ENCODE results near the gene APOA4. TPM values are rescaled to one million over a fixed set of nuclear protein-coding genes. Genes with fewer than 3 reads are reported as not detected.

APOA4 gene
- total and polyA plus RNA-seq, 12 donors = 0.17 to 1.1 TPM; not detected in 10

DNA sequence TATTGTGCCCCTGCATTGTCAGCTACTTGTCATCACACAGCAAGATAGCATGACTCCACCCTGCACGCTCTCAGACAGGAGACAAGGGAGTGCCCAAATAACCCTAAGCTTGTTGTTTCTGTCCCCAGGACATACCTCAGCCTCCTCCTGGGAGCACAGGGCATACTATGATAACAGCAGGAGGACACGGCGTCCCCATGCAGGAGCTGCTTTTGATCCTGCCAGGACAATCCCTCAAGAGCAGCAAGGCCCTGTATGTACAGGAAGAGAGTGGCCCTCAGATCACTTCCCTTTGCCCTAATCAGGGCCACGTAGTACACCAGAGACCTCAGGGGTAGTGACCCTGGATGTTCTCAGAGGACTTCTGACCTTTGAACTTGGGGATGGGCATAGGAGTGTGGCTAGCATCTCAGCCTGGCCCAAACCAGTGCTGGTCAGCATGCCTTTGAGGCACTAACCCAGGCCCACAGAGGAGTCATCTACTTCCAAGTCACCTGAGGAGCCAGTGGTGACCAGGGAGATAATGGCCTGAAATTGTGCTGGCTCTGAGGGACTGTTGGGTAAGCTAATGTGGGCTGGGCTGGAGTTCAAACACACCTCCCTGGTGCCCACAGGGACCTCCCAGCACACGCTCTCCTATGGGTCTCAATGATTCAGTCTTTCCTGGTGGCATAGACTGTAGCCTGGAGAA is 9.2 kb downstream of the APOA4 start:
- no peak overlapping the region for H3K4me3 ChIP-seq
- DNase-seq = no peak
- no peak overlapping the region for H3K27ac ChIP-seq
- no peaks in the 10 kb centered on the region for H3K27me3 ChIP-seq
- TF ChIP-seq, protein P1, sequence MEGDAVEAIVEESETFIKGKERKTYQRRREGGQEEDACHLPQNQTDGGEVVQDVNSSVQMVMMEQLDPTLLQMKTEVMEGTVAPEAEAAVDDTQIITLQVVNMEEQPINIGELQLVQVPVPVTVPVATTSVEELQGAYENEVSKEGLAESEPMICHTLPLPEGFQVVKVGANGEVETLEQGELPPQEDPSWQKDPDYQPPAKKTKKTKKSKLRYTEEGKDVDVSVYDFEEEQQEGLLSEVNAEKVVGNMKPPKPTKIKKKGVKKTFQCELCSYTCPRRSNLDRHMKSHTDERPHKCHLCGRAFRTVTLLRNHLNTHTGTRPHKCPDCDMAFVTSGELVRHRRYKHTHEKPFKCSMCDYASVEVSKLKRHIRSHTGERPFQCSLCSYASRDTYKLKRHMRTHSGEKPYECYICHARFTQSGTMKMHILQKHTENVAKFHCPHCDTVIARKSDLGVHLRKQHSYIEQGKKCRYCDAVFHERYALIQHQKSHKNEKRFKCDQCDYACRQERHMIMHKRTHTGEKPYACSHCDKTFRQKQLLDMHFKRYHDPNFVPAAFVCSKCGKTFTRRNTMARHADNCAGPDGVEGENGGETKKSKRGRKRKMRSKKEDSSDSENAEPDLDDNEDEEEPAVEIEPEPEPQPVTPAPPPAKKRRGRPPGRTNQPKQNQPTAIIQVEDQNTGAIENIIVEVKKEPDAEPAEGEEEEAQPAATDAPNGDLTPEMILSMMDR (IDR thresholded peaks at IDR 0.05) = no peak
- no peak for TF ChIP-seq POLR2A (IDR thresholded peaks at IDR 0.05)
- intact Hi-C loops (cut with DNase I) = no loop called here
- WGBS, 4 donors = 59 to 76% (median 75%) methylated on average over 2 to 5 of the region's 5 CpGs
- no peaks in the 10 kb centered on the region for H3K36me3 ChIP-seq (replicated peaks in 1 of 2)
- no peaks in the 10 kb centered on the region for H3K4me1 ChIP-seq (replicated peaks in 1 of 2)
- H3K9me3 ChIP-seq (replicated peaks in 1 of 3) = no peaks in the 10 kb centered on the region

DNA sequence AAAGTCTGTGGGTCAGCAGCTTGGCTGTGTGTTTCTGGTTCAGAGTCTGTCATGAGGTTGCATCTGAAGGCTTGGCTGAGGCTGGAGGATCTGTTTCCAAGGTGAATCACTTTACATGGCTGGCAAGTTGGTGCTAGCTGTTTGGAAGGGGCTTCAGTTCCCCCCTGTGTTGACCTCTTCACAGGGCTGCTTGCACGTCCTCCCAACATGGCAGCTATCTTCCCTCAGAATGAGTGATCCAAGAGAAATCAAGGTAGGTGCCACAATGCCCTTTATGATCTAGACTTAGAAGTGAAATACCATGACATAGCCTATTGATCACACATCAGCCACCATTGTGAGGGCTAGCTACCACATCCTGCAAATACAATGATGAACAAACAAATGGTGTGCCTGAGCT is 9.9 kb downstream of the APOA4 start:
- Histone ChIP-seq H3K36me3 (replicated peaks in 1 of 2) (no peaks in the 10 kb centered on the region), H3K27me3 (no peaks in the 10 kb centered on the region), H3K9me3 (replicated peaks in 1 of 3) (no peaks in the 10 kb centered on the region), H3K27ac (no peak overlapping the region), H3K4me3 (no peak overlapping the region), H3K4me1 (replicated peaks in 1 of 2) (no peaks in the 10 kb centered on the region)
- TF ChIP-seq, protein P1 (IDR thresholded peaks at IDR 0.05) = no peak
- no peak for TF ChIP-seq POLR2A (IDR thresholded peaks at IDR 0.05)
- no peak for DNase-seq
- 85 to 100% (median 91%) methylated on average over 1 of the region's 1 CpG for WGBS, 4 donors
- intact Hi-C loops (cut with DNase I) = no loop called here

DNA sequence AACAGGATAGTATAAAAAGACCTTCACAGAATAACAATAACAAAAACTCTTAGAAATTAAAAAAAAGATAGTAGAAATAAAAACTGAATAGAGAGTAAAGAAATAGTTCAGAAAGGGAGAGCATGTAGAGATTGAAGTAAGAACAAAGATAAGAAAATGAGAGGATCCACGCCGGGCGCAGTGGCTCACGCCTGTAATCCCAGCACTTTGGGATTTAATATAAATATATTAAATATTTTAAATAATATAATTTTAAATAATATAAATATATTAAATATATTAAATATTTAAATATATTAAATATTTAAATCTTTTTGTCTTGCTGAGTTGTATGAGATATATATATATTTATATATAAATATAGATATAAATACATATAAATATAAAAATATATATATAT is 11.0 kb downstream of the APOA4 start:
- no peaks in the 10 kb centered on the region for H3K9me3 ChIP-seq (replicated peaks in 1 of 3)
- H3K27ac ChIP-seq = no peak overlapping the region
- WGBS, 4 donors = 93 to 98% (median 95%) methylated on average over 4 of the region's 4 CpGs
- TF ChIP-seq, protein P1 (IDR thresholded peaks at IDR 0.05) = no peak
- TF ChIP-seq POLR2A (IDR thresholded peaks at IDR 0.05) = no peak
- intact Hi-C loops (cut with DNase I) = no loop called here
- no peaks in the 10 kb centered on the region for H3K27me3 ChIP-seq
- no peak for DNase-seq
- H3K36me3 ChIP-seq (replicated peaks in 1 of 2) = no peaks in the 10 kb centered on the region
- no peaks in the 10 kb centered on the region for H3K4me1 ChIP-seq (replicated peaks in 1 of 2)
- no peak overlapping the region for H3K4me3 ChIP-seq

DNA sequence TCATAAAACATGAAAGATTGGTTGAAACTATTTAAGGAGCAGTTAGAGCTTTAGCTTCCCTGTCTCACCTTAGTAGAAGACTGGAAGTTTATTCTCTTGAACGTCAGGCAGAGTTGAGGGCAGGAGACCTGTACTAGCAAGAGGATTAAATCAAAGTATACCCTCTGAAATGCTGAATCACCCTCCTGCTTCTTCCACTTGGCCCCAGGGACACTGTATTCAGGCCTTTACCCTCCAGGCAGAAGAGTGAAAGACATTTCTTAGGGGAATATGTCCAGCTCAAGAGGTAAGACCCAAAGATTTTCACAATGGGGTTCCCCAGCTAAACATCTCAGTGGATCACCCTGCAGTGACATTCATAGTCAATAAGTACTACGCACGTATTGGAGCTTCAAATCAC is 11.9 kb downstream of the APOA4 start:
- no peak for DNase-seq
- no peaks in the 10 kb centered on the region for H3K4me1 ChIP-seq (replicated peaks in 1 of 2)
- H3K36me3 ChIP-seq (replicated peaks in 1 of 2) = no peaks in the 10 kb centered on the region
- WGBS, 4 donors = 80 to 85% (median 83%) methylated on average over 3 of the region's 3 CpGs
- no peak for TF ChIP-seq POLR2A (IDR thresholded peaks at IDR 0.05)
- TF ChIP-seq, protein P1 (IDR thresholded peaks at IDR 0.05) = no peak
- H3K9me3 ChIP-seq (replicated peaks in 1 of 3) = no peaks in the 10 kb centered on the region
- H3K27me3 ChIP-seq = no peaks in the 10 kb centered on the region
- no peak overlapping the region for H3K27ac ChIP-seq
- no peak overlapping the region for H3K4me3 ChIP-seq
- intact Hi-C loops (cut with DNase I) = no loop called here
